IMR-90 (cell line): ENCODE measurements around the gene ADD2. TPM values are rescaled to one million over a fixed set of nuclear protein-coding genes. Genes with fewer than 3 reads are reported as not detected.

Source experiments
- ATAC-seq: fragments of 200-7000 bp; cut with Tn5 transposase; 2 replicates; pipeline ENCODE4 v1.9.1; 2020; ENCODE audit warnings: low read depth, mild to moderate bottlenecking, moderate library complexity
- BruUV-seq: library from RNA; stranded (reverse); fragments of 400-500 nt; replicated peaks from 2 replicates; lab custom pipeline; 2021; lab: Mats Ljungman, UMichigan
- CTCF ChIA-PET: fragments of 300-600 bp; formaldehyde crosslinking; extraction: SDS; loops from one replicate; lab custom pipeline; 2021; ENCODE audit warnings: antibody characterized with exemption; lab: Yijun Ruan, JAX
- POLR2A ChIA-PET: fragments of 300-600 bp; sonication (Branson Sonifier 250); formaldehyde crosslinking; loops from one replicate; lab custom pipeline; 2022; ENCODE audit warnings: antibody characterized with exemption; ENCODE audit not compliant: unreplicated experiment; lab: Charles Lee
- DNase-seq: peaks from one replicate; pipeline ENCODE4 v3.0.0; 2013
- H2AFZ ChIP-seq: replicated peaks from 2 replicates; pipeline ENCODE3; 2013; ENCODE audit warnings: low read length, mild to moderate bottlenecking; ENCODE audit not compliant: poor library complexity
- H2AK5ac ChIP-seq: 2 replicates; pipeline ENCODE4 v1.6.1; 2013; ENCODE audit warnings: low read depth, low read length, inconsistent platforms
- H2AK9ac ChIP-seq: replicated peaks from 2 replicates; pipeline ENCODE3; 2013; ENCODE audit warnings: mild to moderate bottlenecking, low read depth, low read length, moderate library complexity; ENCODE audit not compliant: poor library complexity
- H2BK120ac ChIP-seq: 2 replicates; pipeline ENCODE4 v1.6.1; 2013; ENCODE audit warnings: low read depth, low read length, inconsistent platforms
- H2BK15ac ChIP-seq: 3 replicates; pipeline ENCODE4 v1.6.1; 2013; ENCODE audit warnings: low read depth, low read length, inconsistent platforms
- H2BK20ac ChIP-seq: 2 replicates; pipeline ENCODE4 v1.6.1; 2013; ENCODE audit warnings: low read depth, mild to moderate bottlenecking, inconsistent platforms, low read length, moderate library complexity
- H2BK5ac ChIP-seq: 2 replicates; pipeline ENCODE4 v1.6.1; 2013; ENCODE audit warnings: mild to moderate bottlenecking, low read depth, low read length, inconsistent platforms; ENCODE audit not compliant: poor library complexity, severe bottlenecking
- H3K14ac ChIP-seq: replicated peaks from 2 replicates; pipeline ENCODE4 v1.6.1; 2013; ENCODE audit warnings: low read depth, low read length, inconsistent platforms
- H3K18ac ChIP-seq: 2 replicates; pipeline ENCODE4 v1.6.1; 2013; ENCODE audit warnings: low read depth, low read length, control low read depth
- H3K23ac ChIP-seq: 2 replicates; pipeline ENCODE4 v1.6.1; 2013; ENCODE audit warnings: low read depth, low read length, inconsistent platforms
- H3K27ac ChIP-seq: 2 replicates; pipeline ENCODE4 v1.5.1; 2013; ENCODE audit warnings: mild to moderate bottlenecking, control low read depth, low read length; ENCODE audit not compliant: insufficient read depth
- H3K27me3 ChIP-seq: 2 replicates; pipeline ENCODE4 v1.6.1; 2013; ENCODE audit warnings: low read length; ENCODE audit not compliant: control insufficient read depth, insufficient read depth
- H3K36me3 ChIP-seq: 2 replicates; pipeline ENCODE4 v1.6.1; 2013; ENCODE audit warnings: low read length, mixed read lengths; ENCODE audit not compliant: control insufficient read depth, insufficient read depth
- H3K4ac ChIP-seq: 2 replicates; pipeline ENCODE4 v1.6.1; 2013; ENCODE audit warnings: low read depth, low read length, inconsistent platforms
- H3K4me1 ChIP-seq: 2 replicates; pipeline ENCODE4 v1.6.1; 2013; ENCODE audit warnings: low read length, mixed read lengths; ENCODE audit not compliant: control insufficient read depth, insufficient read depth
- H3K4me2 ChIP-seq: 2 replicates; pipeline ENCODE4 v1.6.1; 2013; ENCODE audit warnings: low read depth, mild to moderate bottlenecking, control low read depth, low read length, moderate library complexity
- H3K4me3 ChIP-seq: 2 replicates; pipeline ENCODE4 v1.5.1; 2013; ENCODE audit warnings: low read depth, mild to moderate bottlenecking, control low read depth, low read length, moderate library complexity; ENCODE audit not compliant: insufficient read depth
- H3K56ac ChIP-seq: 2 replicates; pipeline ENCODE4 v1.6.1; 2013; ENCODE audit warnings: low read length, inconsistent platforms; ENCODE audit not compliant: insufficient read depth; ENCODE audit errors: extremely low read depth
- H3K79me1 ChIP-seq, 2 experiments: 2 replicates each; pipeline ENCODE4 v1.6.1; 2013; ENCODE audit warnings: low read length in 2 of 2, inconsistent platforms in 1 of 2, low read depth in 1 of 2
- H3K9ac ChIP-seq: 2 replicates; pipeline ENCODE4 v1.6.1; 2013; ENCODE audit warnings: low read depth, low read length, control low read depth
- H3K9me1 ChIP-seq: 2 replicates; pipeline ENCODE4 v1.6.1; 2013; ENCODE audit warnings: low read length, inconsistent platforms; ENCODE audit not compliant: insufficient read depth
- H3K9me3 ChIP-seq: 2 replicates; pipeline ENCODE4 v1.6.1; 2013; ENCODE audit warnings: low read length; ENCODE audit not compliant: control insufficient read depth, insufficient read depth
- H4K20me1 ChIP-seq: 2 replicates; pipeline ENCODE4 v1.6.1; 2013; ENCODE audit warnings: low read length, inconsistent platforms; ENCODE audit not compliant: insufficient read depth
- H4K5ac ChIP-seq: 2 replicates; pipeline ENCODE4 v1.6.1; 2013; ENCODE audit warnings: mild to moderate bottlenecking, low read depth, low read length, control low read depth
- H4K8ac ChIP-seq, 2 experiments: 2 replicates each; pipeline ENCODE4 v1.6.1; 2013; ENCODE audit warnings: low read depth in 2 of 2, low read length in 2 of 2, control low read depth in 1 of 2, inconsistent platforms in 1 of 2
- H4K91ac ChIP-seq: 2 replicates; pipeline ENCODE4 v1.6.1; 2013; ENCODE audit warnings: low read depth, low read length, inconsistent platforms; ENCODE audit not compliant: insufficient read depth
- CHD1 ChIP-seq: IDR thresholded peaks from 2 replicates; pipeline ENCODE4 v1.6.1; 2012; ENCODE audit warnings: low read depth, low read length, improper control_type of control experiment
- FOS ChIP-seq: fragments of 150-350 bp; IDR thresholded peaks from 2 replicates; pipeline ENCODE4 v1.6.1; 2016; ENCODE audit warnings: low read depth, low read length
- MAFK ChIP-seq: IDR thresholded peaks from 2 replicates; pipeline ENCODE4 v1.6.1; 2012; ENCODE audit warnings: low read depth, low read length, improper control_type of control experiment
- MXI1 ChIP-seq: IDR thresholded peaks from 2 replicates; pipeline ENCODE4 v1.6.1; 2012; ENCODE audit warnings: low read depth, mild to moderate bottlenecking, low read length, moderate library complexity, borderline replicate concordance
- NFE2L2 ChIP-seq: fragments of 150-350 bp; IDR thresholded peaks from 2 replicates; pipeline ENCODE4 v1.6.1; 2016; ENCODE audit warnings: low read depth, mild to moderate bottlenecking, low read length
- POLR2A ChIP-seq: IDR thresholded peaks from 2 replicates; pipeline ENCODE4 v1.6.1; 2012; ENCODE audit warnings: mild to moderate bottlenecking, low read depth, low read length
- RAD21 ChIP-seq: IDR thresholded peaks from 2 replicates; pipeline ENCODE4 v1.6.1; 2012; ENCODE audit warnings: low read length, improper control_type of control experiment
- RFX5 ChIP-seq: IDR thresholded peaks from 2 replicates; pipeline ENCODE4 v1.8.0; 2012; ENCODE audit warnings: low read depth, mild to moderate bottlenecking, low read length, moderate library complexity
- WGBS, 2 experiments: methylation state at CpG; one replicate each; pipeline versions ENCODE4 v1.1.5 to v1.1.7; 2013; ENCODE audit warnings: missing lambda C conversion rate in 2 of 2; ENCODE audit not compliant: insufficient read length in 1 of 2; ENCODE audit errors: extremely low coverage in 2 of 2; 5-methylcytosine and 5-hydroxymethylcytosine counted together
- dilution Hi-C: fragments of 300-500 bp; cut with HindIII; formaldehyde crosslinking; loops from one replicate; pipeline ENCODE4 v1.14.3; 2018; ENCODE audit warnings: low sequenced_read_pairs; ENCODE audit not compliant: unreplicated experiment
- in situ Hi-C: fragments of 300-500 bp; cut with MboI; formaldehyde crosslinking; loops from 3 replicates; pipeline ENCODE4 v1.14.3; 2019; ENCODE audit warnings: low sequenced_read_pairs, inconsistent platforms, mixed read lengths
- intact Hi-C: fragments of 100-400 bp; cut with micrococcal nuclease; formaldehyde crosslinking; loops from 2 replicates; pipeline ENCODE4 v1.10.0; 2022
- polyA plus RNA-seq, 3 experiments: library from polyadenylated mRNA; depleted of rRNA; stranded (reverse); fragments of >200 nt; gene quantifications; 2 replicates each; pipeline ENCODE4 v1.2.3, GENCODE V29; 2012; ENCODE audit warnings: low replicate concordance in 1 of 3
- total RNA-seq: library from RNA; depleted of rRNA; stranded (reverse); fragments of >200 nt; gene quantifications from 2 replicates; pipeline ENCODE4 v1.2.3, GENCODE V29; 2012
- TF ChIP-seq, protein P1 (sequence below): conservative IDR thresholded peaks from 2 replicates; pipeline ENCODE4 v1.5.1; 2012; ENCODE audit warnings: mild to moderate bottlenecking, low read depth, low read length, improper control_type of control experiment

ADD2 gene
- total and polyA plus RNA-seq, 2 of the 4 experiments (the other 2 are of a cell fraction): not detected

DNA sequence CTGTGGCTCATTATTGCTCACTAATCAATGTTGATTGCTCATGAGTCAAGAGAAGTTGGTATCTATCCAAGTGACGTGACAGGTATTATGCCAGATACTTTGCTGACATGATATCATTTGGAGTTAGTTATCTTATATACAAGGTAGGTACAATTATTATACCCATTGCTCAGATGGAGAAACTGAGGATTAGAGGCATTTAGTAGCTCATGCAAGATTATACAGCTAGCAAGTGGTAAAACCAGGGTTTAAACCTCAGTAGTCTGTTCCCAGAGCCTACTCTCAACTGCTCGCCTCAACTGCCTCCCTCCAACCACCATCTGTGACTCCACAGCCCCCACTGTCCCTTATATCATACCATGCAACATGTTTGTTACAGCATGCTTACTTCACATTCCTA lies 16.3 kb upstream of the ADD2 start:
- no peak overlapping the region for H3K4me2 ChIP-seq
- H4K5ac ChIP-seq: no peak overlapping the region
- no peak overlapping the region for H4K91ac ChIP-seq
- H3K4ac ChIP-seq: no peak overlapping the region
- H3K9ac ChIP-seq: no peak overlapping the region
- no peak for DNase-seq
- intact Hi-C loops: no loop called here
- H2AFZ ChIP-seq: no peak overlapping the region
- H3K4me3 ChIP-seq: no peak overlapping the region
- H2AK5ac ChIP-seq: no peak overlapping the region
- H2AK9ac ChIP-seq: no peak overlapping the region
- ChIA-PET CTCF (no interaction called here), POLR2A (no interaction called here)
- no CpG with 5 or more reads among the region's 2 CpGs for WGBS, 2 experiments
- no peak overlapping the region for H3K56ac ChIP-seq
- H3K14ac ChIP-seq: no peak overlapping the region
- no peaks in the 10 kb centered on the region for H3K4me1 ChIP-seq
- H3K36me3 ChIP-seq: no peaks in the 10 kb centered on the region
- no peak overlapping the region for H3K18ac ChIP-seq
- no peak overlapping the region for H2BK5ac ChIP-seq
- H2BK120ac ChIP-seq: no peak overlapping the region
- H4K20me1 ChIP-seq: no peaks in the 10 kb centered on the region
- in situ Hi-C loops: no loop called here
- BruUV-seq: no TSS peak
- H3K9me1 ChIP-seq: no peaks in the 10 kb centered on the region
- no peak overlapping the region for H2BK20ac ChIP-seq
- no peak overlapping the region for H3K23ac ChIP-seq
- no peak overlapping the region for H2BK15ac ChIP-seq
- TF ChIP-seq CHD1: no peak
- TF ChIP-seq FOS: no peak
- no peak for TF ChIP-seq MXI1
- TF ChIP-seq, protein P1, sequence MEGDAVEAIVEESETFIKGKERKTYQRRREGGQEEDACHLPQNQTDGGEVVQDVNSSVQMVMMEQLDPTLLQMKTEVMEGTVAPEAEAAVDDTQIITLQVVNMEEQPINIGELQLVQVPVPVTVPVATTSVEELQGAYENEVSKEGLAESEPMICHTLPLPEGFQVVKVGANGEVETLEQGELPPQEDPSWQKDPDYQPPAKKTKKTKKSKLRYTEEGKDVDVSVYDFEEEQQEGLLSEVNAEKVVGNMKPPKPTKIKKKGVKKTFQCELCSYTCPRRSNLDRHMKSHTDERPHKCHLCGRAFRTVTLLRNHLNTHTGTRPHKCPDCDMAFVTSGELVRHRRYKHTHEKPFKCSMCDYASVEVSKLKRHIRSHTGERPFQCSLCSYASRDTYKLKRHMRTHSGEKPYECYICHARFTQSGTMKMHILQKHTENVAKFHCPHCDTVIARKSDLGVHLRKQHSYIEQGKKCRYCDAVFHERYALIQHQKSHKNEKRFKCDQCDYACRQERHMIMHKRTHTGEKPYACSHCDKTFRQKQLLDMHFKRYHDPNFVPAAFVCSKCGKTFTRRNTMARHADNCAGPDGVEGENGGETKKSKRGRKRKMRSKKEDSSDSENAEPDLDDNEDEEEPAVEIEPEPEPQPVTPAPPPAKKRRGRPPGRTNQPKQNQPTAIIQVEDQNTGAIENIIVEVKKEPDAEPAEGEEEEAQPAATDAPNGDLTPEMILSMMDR: no peak
- TF ChIP-seq RAD21: no peak
- TF ChIP-seq RFX5: no peak
- TF ChIP-seq NFE2L2: no peak
- no peak for TF ChIP-seq POLR2A
- no peak for TF ChIP-seq MAFK
- no peak for ATAC-seq
- H3K27me3 ChIP-seq: peaks cover 12% of the 10 kb centered on the region
- dilution Hi-C loops: no loop called here
- no peaks in the 10 kb centered on the region for H3K79me1 ChIP-seq
- H3K27ac ChIP-seq: no peak overlapping the region
- H4K8ac ChIP-seq: no peak overlapping the region
- H3K9me3 ChIP-seq: no peaks in the 10 kb centered on the region
